NCI-H748 treated with DMSO at 0.1 percent for 48 hours (cell line): ENCODE measurements around the gene SLAMF7.

ENCODE experiments used
- DNase-seq: peaks from one replicate; lab custom pipeline; 2025; lab: John Stamatoyannopoulos, UW

The SLAMF7 gene

DNA sequence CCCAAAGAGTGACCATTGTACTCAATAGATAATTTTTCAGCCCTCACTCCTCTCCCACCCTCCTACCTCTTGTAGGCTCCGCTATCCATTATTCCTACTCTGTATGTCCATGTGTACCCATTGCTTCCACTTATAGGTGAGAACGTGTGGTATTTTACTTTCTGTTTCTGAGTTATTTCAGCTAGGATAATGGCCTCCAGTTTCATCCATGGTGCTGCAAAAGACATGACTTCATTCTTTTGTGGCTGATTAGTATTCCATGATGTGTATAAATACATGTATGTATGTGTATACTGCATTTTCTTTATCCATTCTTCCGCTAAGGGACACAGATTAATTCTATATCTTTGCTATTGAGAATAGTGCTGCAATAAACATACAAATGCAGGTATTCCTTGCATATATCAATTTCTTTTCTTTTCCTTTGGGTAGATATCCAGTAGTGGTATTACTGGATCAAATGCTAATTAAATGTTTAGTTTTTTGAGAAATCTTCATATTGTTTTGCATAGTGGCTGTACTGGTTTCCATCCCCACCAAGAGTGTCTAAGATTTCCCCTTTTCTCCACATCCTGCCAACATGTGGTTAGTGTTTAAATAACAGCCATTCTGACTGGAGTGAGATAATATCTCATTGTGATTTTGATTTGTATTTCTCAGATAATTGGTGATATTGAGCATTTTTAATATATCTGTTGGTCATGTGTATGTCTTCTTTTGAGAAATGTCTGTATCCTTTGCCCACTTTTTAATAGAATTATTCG, 61.8 kb downstream of the SLAMF7 start:
- DNase-seq: no peak

DNA sequence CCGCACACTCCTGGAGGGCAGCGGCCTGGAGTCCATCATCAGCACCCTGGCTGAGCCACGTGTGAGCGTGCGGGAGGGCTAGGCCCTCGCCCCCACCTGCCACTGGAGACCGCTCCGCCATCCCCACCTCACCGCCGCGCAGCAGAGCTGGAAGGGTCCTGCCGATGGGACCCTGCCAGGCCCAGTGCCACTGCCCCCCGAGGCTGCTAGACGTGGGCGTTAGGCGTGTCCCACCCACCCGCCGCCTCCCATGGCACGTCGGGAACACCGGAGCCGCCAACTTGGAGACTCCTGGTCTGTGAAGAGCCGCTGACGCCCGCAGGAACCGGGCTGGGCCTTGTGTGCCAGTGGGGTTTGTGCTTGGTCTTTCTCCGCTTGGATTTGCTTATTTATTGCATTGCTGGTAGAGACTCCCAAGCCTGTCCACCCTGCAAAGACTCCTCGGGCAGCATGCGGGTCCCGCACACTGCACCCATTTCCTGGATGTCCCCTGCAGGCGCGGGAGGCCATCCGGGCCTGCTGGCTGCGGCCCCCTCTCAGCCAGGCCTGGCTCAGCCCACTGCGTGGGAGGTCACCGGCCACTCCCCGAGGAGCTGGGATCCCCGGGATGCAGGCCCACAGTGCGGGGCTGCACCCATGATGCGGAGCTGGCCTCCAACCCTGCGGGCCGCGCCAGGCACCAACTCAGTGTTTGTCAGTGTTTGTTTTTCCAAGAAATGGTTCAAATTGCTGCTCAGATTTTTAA, 63.0 kb downstream of the SLAMF7 start:
- DNase-seq: no peak
